Ascending aorta (tissue), 2 donors: ENCODE measurements around the gene JRKL. TPM values are rescaled to one million over a fixed set of nuclear protein-coding genes. Genes with fewer than 3 reads are reported as not detected.
"Not testable (repeated sequence)": the region's sequence is repeated elsewhere in the genome, so short reads cannot be mapped to it uniquely, and the experiment has no call there.

Source experiments
- DNase-seq, 2 donors: peaks; one replicate each; pipeline ENCODE4 v3.0.0-alpha.2; 2019; ENCODE audit warnings: low spot score in 2 of 2
- H3K27ac ChIP-seq, 2 donors: fragments of 200-600 bp; sonication (generic); one replicate each; pipeline ENCODE4 v1.5.1; 2016 to 2017; ENCODE audit warnings: mild to moderate bottlenecking in 1 of 2
- H3K27me3 ChIP-seq: fragments of 200-600 bp; sonication (generic); one replicate; pipeline ENCODE4 v1.5.1; 2017
- H3K36me3 ChIP-seq, 2 donors: fragments of 200-600 bp; sonication (generic); one replicate each; pipeline ENCODE4 v1.5.1; 2016
- H3K4me1 ChIP-seq, 2 donors: fragments of 200-600 bp; sonication (generic); one replicate each; pipeline ENCODE4 v1.5.1; 2016 to 2017; ENCODE audit warnings: mild to moderate bottlenecking in 1 of 2
- H3K4me3 ChIP-seq, 2 donors: fragments of 200-600 bp; sonication (generic); one replicate each; pipeline ENCODE4 v1.5.1; 2016 to 2017; ENCODE audit warnings: mild to moderate bottlenecking in 1 of 2
- H3K9me3 ChIP-seq, 2 donors: fragments of 200-600 bp; sonication (generic); one replicate each; pipeline ENCODE4 v1.5.1; 2016
- CTCF ChIP-seq, 3 experiments: fragments of 200-600 bp in 2 of 3; fragments of 450-650 bp in 1 of 3; sonication (generic) in 2 of 3; IDR thresholded peaks; one replicate each; pipeline ENCODE4 v1.5.1; 2016 to 2019; ENCODE audit warnings: antibody characterized with exemption in 3 of 3, mild to moderate bottlenecking in 1 of 3, moderate library complexity in 1 of 3
- intact Hi-C: fragments of 100-400 bp; cut with DNase I; formaldehyde crosslinking; loops from one replicate; pipeline ENCODE4 v1.15.1; 2023
- total RNA-seq: library from RNA; depleted of rRNA; stranded (reverse); fragments of >200 nt; gene quantifications from one replicate; pipeline ENCODE4 v1.1.0, GENCODE V29; 2016

The JRKL gene
- total RNA-seq, 1 donor from 2014 or later: 16.6 TPM

GRCh38 chr11:96394773-96395172 lies 5.0 kb downstream of the JRKL start:
- no peak for DNase-seq
- Histone ChIP-seq H3K4me3 (no peak overlapping the region), H3K36me3 (no peaks in the 10 kb centered on the region), H3K9me3 (no peaks in the 10 kb centered on the region), H3K27ac (no peak overlapping the region), H3K27me3 (no peaks in the 10 kb centered on the region), H3K4me1 (peaks cover 0 to 8% of the 10 kb centered on the region in 2 donors)
- no peak for TF ChIP-seq CTCF (IDR thresholded peaks at IDR 0.05)
- intact Hi-C loops: loop anchor here (5.0 kb wide), 1 partner anchor 1422 kb away; the partner anchor contains the start of genes CWC15 and KDM4D

GRCh38 chr11:96396637-96397036 lies 6.8 kb downstream of the JRKL start:
- Histone ChIP-seq H3K9me3 (no peaks in the 10 kb centered on the region), H3K27me3 (no peaks in the 10 kb centered on the region), H3K36me3 (no peaks in the 10 kb centered on the region), H3K4me1 (peaks cover 0 to 3% of the 10 kb centered on the region in 2 donors), H3K4me3 (no peak overlapping the region), H3K27ac (no peak overlapping the region)
- no peak for DNase-seq
- intact Hi-C loops: no loop called here
- TF ChIP-seq CTCF (IDR thresholded peaks at IDR 0.05): no peak

GRCh38 chr11:96397863-96398262 lies 8.1 kb downstream of the JRKL start:
- H3K36me3 ChIP-seq: no peaks in the 10 kb centered on the region
- H3K4me1 ChIP-seq: no peaks in the 10 kb centered on the region
- DNase-seq: no peak
- no peak overlapping the region for H3K27ac ChIP-seq
- intact Hi-C loops: no loop called here
- H3K9me3 ChIP-seq: no peaks in the 10 kb centered on the region
- H3K4me3 ChIP-seq: no peak overlapping the region
- no peaks in the 10 kb centered on the region for H3K27me3 ChIP-seq
- no peak for TF ChIP-seq CTCF (IDR thresholded peaks at IDR 0.05)

- no peaks in the 10 kb centered on the region for H3K36me3 ChIP-seq
- H3K4me3 ChIP-seq: no peak overlapping the region
- no peaks in the 10 kb centered on the region for H3K27me3 ChIP-seq
- no peaks in the 10 kb centered on the region for H3K4me1 ChIP-seq
- intact Hi-C loops: no loop called here
- no peak for TF ChIP-seq CTCF (IDR thresholded peaks at IDR 0.05)
- no peaks in the 10 kb centered on the region for H3K9me3 ChIP-seq
- no peak overlapping the region for H3K27ac ChIP-seq
- DNase-seq: no peak
Observed at GRCh38 chr11:96400697-96401096, 10.9 kb downstream of the JRKL start.

- H3K4me3 ChIP-seq, intact Hi-C loops, H3K27ac ChIP-seq, H3K4me1 ChIP-seq, H3K9me3 ChIP-seq, H3K36me3 ChIP-seq, DNase-seq, H3K27me3 ChIP-seq: not testable (repeated sequence)
Observed at GRCh38 chr11:96411412-96411811, 21.6 kb downstream of the JRKL start.

GRCh38 chr11:96412761-96413381 lies 23.1 kb downstream of the JRKL start:
- intact Hi-C loops: no loop called here
- no peaks in the 10 kb centered on the region for H3K4me1 ChIP-seq
- no peak for TF ChIP-seq CTCF (IDR thresholded peaks at IDR 0.05)
- no peaks in the 10 kb centered on the region for H3K27me3 ChIP-seq
- no peaks in the 10 kb centered on the region for H3K36me3 ChIP-seq
- no peaks in the 10 kb centered on the region for H3K9me3 ChIP-seq
- H3K4me3 ChIP-seq: no peak overlapping the region
- no peak for DNase-seq
- no peak overlapping the region for H3K27ac ChIP-seq
